ENCODE measurements around the gene PVR. TPM values are rescaled to one million over a fixed set of nuclear protein-coding genes. Genes with fewer than 3 reads are reported as not detected.

The PVR gene
- total and polyA plus RNA-seq, 10 of the 15 experiments (the other 5 are each of a cell fraction or from before 2014, with no cell fraction given), result 0.07 to 4.0 (median 1.9) TPM

DNA sequence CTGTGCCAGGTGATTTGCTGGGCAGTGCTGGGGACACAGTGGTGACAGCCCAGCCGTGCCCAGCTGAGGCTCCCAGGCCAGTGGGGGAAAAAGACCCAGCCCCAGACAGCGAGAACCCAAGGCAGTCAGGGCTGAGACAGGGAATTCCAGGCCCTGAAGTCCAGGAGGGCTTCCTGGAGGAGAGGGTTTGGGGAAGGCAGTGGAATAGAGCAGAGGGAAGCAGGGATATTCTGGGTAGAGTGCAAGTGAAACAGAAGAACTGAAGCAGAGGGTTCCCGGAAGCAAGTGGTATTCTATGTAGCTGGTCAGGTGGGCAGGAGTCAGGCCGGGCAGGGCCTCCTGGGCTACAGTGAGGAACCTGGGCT, 53.9 kb downstream of the PVR start:
- no TSS peak for BruUV-seq (replicated peaks)
- intact Hi-C loops (cut with micrococcal nuclease; ENCODE audit: unreplicated experiment), result no loop called here
- H3K4me3 ChIP-seq, result no peak overlapping the region
- WGBS (ENCODE audit: insufficient coverage, insufficient replicate concordance, low lambda C conversion rate, missing lambda C conversion rate), result 44% methylated on average over 4 of the region's 4 CpGs
- no peak overlapping the region for H2AFZ ChIP-seq (ENCODE audit: control insufficient read depth, low read depth, low read length)
- DNase-seq (ENCODE audit: low read depth, low spot score) (no peak), FAIRE-seq (no peak), ATAC-seq (no peak)
- no peaks in the 10 kb centered on the region; a peak in 1 of 4 replicates for H3K27me3 ChIP-seq (replicated peaks in 1 of 2; ENCODE audit: control insufficient read depth in 2 of 2, insufficient read depth in 2 of 2, low read length in 1 of 2)
- ChIA-PET POLR2A (no interaction called here), RAD21 (ENCODE audit: unreplicated experiment) (no interaction called here), CTCF (no interaction called here), SMC1A (ENCODE audit: uncharacterized antibody, unreplicated experiment) (no interaction called here)
- no peaks in the 10 kb centered on the region for H3K79me2 ChIP-seq (ENCODE audit: control insufficient read depth, insufficient read depth, low read length)
- TF ChIP-seq TCF3 (IDR thresholded peaks at IDR 0.05; ENCODE audit: borderline replicate concordance, insufficient read depth, low read depth, low read length), result no peak
- TF ChIP-seq JUNB (IDR thresholded peaks at IDR 0.05), result no peak
- TF ChIP-seq, protein P1, sequence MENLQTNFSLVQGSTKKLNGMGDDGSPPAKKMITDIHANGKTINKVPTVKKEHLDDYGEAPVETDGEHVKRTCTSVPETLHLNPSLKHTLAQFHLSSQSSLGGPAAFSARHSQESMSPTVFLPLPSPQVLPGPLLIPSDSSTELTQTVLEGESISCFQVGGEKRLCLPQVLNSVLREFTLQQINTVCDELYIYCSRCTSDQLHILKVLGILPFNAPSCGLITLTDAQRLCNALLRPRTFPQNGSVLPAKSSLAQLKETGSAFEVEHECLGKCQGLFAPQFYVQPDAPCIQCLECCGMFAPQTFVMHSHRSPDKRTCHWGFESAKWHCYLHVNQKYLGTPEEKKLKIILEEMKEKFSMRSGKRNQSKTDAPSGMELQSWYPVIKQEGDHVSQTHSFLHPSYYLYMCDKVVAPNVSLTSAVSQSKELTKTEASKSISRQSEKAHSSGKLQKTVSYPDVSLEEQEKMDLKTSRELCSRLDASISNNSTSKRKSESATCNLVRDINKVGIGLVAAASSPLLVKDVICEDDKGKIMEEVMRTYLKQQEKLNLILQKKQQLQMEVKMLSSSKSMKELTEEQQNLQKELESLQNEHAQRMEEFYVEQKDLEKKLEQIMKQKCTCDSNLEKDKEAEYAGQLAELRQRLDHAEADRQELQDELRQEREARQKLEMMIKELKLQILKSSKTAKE (IDR thresholded peaks at IDR 0.05; ENCODE audit: low read depth, poor library complexity, severe bottlenecking), result no peak
- TF ChIP-seq SMAD5 (IDR thresholded peaks at IDR 0.05; ENCODE audit: low read depth), result no peak
- H3K9me3 ChIP-seq (replicated peaks; ENCODE audit: control insufficient read depth, insufficient read depth, low read length), result no peaks in the 10 kb centered on the region
- in situ Hi-C loops (cut with MboI), result no loop called here
- peaks cover 7% of the 10 kb centered on the region for H3K4me1 ChIP-seq (ENCODE audit: control insufficient read depth, insufficient read depth, low read length)
- no peak overlapping the region for H3K27ac ChIP-seq (ENCODE audit: control insufficient read depth, insufficient read depth)
- no peaks in the 10 kb centered on the region for H3K36me3 ChIP-seq (ENCODE audit: control insufficient read depth in 2 of 2, insufficient read depth in 2 of 2, low read length in 1 of 2)
- H4K20me1 ChIP-seq (ENCODE audit: control insufficient read depth, insufficient read depth), result no peaks in the 10 kb centered on the region
- no peak overlapping the region for H3K9ac ChIP-seq (ENCODE audit: control insufficient read depth, insufficient read depth, low read length)
- no peak overlapping the region for H3K4me2 ChIP-seq (ENCODE audit: control insufficient read depth, insufficient read depth)

DNA sequence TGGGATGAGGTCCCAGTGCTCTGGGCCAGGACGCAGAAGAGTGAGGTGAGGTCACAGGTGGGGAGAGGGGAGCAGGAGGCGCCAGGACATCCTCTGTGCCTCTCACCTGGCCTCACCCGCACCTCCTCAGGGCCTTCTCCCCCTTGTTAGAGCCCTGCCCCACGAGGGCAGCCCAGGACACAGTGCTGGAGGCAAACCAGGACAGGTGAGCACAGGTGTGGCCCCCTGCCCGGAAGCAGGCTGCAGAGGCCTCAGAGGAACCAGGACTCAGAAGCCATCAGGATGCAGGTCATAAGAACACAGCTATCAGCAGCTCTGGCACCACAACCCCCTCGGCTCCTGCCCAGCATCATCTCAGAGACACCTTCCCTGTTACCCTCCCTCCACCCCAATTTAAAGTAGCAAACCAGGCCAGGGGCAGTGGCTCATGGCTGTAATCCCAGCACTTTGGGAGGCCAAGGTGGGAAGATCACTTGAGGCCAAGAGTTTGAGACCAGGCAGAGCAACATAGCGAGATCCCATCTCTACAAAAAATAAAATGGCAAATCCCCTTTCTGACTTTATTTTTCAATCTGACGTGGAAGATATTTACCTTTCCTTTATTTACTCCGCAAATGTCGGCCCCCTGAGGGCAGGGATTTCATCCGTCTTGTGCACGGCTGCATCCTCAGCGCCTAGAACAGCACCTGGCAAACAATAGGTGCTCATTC, 54.9 kb downstream of the PVR start, which contains the start of gene CEACAM16:
Gene CEACAM16, plus strand, starts transcription at position 660 of the 710 bp plus-strand sequence. CDS start 2,306 bp downstream, outside the sequence.
- in situ Hi-C loops (cut with MboI), result no loop called here

More for the DNA sequence above, 54.9 kb downstream of the PVR start, which contains the start of gene CEACAM16:
- Histone ChIP-seq H3K36me3 (ENCODE audit: control insufficient read depth in 2 of 2, insufficient read depth in 2 of 2, low read length in 1 of 2) (no peaks in the 10 kb centered on the region), H3K9ac (ENCODE audit: control insufficient read depth, insufficient read depth, low read length) (no peak within 1 kb of the TSS), H3K27ac (ENCODE audit: control insufficient read depth, insufficient read depth) (no peak within 1 kb of the TSS), H3K4me1 (ENCODE audit: control insufficient read depth, insufficient read depth, low read length) (peaks cover 3% of the 10 kb centered on the region), H2AFZ (ENCODE audit: control insufficient read depth, low read depth, low read length) (no peak within 1 kb of the TSS), H3K79me2 (ENCODE audit: control insufficient read depth, insufficient read depth, low read length) (no peaks in the 10 kb centered on the region), H3K4me2 (ENCODE audit: control insufficient read depth, insufficient read depth) (no peak within 1 kb of the TSS), H3K4me3 (no peak within 1 kb of the TSS), H3K9me3 (replicated peaks; ENCODE audit: control insufficient read depth, insufficient read depth, low read length) (no peaks in the 10 kb centered on the region), H4K20me1 (ENCODE audit: control insufficient read depth, insufficient read depth) (no peaks in the 10 kb centered on the region), H3K27me3 (replicated peaks in 1 of 2; ENCODE audit: control insufficient read depth in 2 of 2, insufficient read depth in 2 of 2, low read length in 1 of 2) (no peaks in the 10 kb centered on the region; a peak in 1 of 4 replicates)
- no peak for FAIRE-seq
- TF ChIP-seq, protein P2, sequence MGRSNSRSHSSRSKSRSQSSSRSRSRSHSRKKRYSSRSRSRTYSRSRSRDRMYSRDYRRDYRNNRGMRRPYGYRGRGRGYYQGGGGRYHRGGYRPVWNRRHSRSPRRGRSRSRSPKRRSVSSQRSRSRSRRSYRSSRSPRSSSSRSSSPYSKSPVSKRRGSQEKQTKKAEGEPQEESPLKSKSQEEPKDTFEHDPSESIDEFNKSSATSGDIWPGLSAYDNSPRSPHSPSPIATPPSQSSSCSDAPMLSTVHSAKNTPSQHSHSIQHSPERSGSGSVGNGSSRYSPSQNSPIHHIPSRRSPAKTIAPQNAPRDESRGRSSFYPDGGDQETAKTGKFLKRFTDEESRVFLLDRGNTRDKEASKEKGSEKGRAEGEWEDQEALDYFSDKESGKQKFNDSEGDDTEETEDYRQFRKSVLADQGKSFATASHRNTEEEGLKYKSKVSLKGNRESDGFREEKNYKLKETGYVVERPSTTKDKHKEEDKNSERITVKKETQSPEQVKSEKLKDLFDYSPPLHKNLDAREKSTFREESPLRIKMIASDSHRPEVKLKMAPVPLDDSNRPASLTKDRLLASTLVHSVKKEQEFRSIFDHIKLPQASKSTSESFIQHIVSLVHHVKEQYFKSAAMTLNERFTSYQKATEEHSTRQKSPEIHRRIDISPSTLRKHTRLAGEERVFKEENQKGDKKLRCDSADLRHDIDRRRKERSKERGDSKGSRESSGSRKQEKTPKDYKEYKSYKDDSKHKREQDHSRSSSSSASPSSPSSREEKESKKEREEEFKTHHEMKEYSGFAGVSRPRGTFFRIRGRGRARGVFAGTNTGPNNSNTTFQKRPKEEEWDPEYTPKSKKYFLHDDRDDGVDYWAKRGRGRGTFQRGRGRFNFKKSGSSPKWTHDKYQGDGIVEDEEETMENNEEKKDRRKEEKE (IDR thresholded peaks at IDR 0.05), result no peak
- TF ChIP-seq SUPT20H (IDR thresholded peaks at IDR 0.05; ENCODE audit: borderline replicate concordance, control insufficient read depth, low read depth, low read length) (no peak), ZNF24 (IDR thresholded peaks at IDR 0.05) (no peak), EED (IDR thresholded peaks at IDR 0.05; ENCODE audit: low read depth) (no peak), ZNF622 (IDR thresholded peaks at IDR 0.05) (no peak), KAT2A (conservative IDR thresholded peaks at IDR 0.05; ENCODE audit: control insufficient read depth, low read depth, low read length) (no peak), CREM (IDR thresholded peaks at IDR 0.05; ENCODE audit: low read depth) (no peak), TCF3 (IDR thresholded peaks at IDR 0.05; ENCODE audit: borderline replicate concordance, insufficient read depth, low read depth, low read length) (no peak)
- SMC1A ChIA-PET (ENCODE audit: uncharacterized antibody, unreplicated experiment), result no interaction called here
- no peak for DNase-seq (ENCODE audit: low read depth, low spot score)
- no TSS peak for BruUV-seq (replicated peaks)
- WGBS (ENCODE audit: insufficient coverage, insufficient replicate concordance, low lambda C conversion rate, missing lambda C conversion rate), result 32% methylated on average over 13 of the region's 13 CpGs
- intact Hi-C loops (cut with micrococcal nuclease; ENCODE audit: unreplicated experiment), result no loop called here
- CTCF ChIA-PET, result no interaction called here
- POLR2A ChIA-PET, result no interaction called here
- no peak for ATAC-seq
- RAD21 ChIA-PET (ENCODE audit: unreplicated experiment), result no interaction called here
